SW480 (cell line): Measurements from ENCODE around the gene SPATA17.

Source experiments
- DNase-seq: peaks from one replicate; pipeline ENCODE4 v3.0.0-alpha.2; 2016; ENCODE audit warnings: low spot score

The SPATA17 gene

DNA sequence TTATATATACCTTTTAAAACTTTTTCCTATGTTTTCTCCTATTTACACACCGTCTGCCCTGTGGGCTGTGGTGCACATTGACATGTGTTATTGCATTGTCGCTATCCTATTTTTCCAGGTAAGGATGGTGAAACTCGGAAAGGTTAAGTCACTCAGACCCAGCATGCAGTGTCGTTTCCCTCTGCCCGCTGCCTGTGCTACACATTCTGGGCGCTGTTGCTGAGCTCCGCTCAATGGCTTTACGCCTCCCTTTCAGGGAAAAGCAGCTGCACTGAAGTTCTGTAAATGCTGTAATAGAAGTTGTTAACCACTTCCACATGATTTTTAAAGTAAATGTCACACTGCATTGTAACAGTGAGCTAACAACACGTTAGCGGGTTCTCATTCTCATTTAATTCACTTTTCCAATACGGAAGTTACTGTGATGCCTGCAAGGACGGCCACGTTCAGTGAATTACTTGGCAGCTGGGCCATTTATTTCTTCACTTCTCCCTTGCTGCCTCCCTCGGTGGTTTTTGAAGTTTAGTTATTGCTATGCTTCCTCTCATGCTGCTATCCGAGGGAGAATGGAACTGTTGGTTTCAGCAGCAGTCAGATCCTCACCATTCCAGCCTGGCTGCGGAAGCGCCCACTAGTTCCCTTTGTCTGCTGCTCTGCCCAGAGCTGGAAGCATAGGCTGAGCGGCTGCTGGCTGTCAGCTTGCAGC lies 288.7 kb downstream of the SPATA17 start:
- DNase-seq, result no peak
